Measurements from ENCODE around the gene TGM1.
A peak's percentile ranks its signal among the peaks of the same experiment; 100 is the strongest.

The TGM1 gene

GRCh38 chr14:24262821-24263733, at the start of gene TGM1:
TSS of gene TGM1 (minus strand) at chr14:24263177. CDS start at chr14:24262352, 825 bp downstream.
- no peak for DNase-seq

DNA sequence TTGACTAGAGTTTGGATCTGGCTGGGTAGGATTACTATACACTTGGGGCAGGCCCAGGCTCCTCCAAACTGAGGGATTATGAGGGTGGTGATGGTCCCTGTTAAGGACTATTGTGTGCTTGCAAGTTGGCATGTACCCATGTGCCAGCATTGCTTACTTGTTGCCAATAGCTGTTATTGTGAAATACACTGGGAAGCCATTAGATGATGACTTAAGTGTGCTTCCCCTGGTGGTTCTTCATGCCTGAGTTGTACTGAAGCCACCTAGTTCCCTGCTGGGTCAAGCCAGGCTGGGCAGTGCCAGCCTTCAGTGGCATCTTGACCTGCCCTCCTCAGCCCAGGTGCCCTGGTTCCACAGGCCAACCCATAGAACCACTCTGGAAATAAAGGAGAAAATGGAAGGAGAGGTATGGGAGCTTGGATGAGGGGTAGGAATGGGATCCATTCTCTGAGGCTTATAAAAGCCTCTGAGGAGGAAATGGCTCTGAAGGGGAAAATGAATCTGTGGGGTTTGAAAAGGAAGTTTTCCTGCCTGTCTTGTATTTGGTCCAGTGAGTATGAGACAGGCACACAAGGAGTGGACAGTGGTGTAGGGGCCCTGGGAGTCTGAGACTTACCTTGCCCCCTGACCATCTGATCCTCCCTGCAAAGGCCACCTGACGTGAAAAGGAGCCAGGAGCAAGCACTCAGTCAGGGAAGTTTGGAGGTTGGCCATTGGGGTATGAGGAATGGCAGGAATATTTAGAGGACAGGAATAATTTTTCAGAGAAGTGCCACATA, 49.0 kb upstream of the TGM1 start:
- DNase-seq = no peak

- DNase-seq = no peak
Measured at GRCh38 chr14:24310646-24311604, 47.9 kb upstream of the TGM1 start, which contains the start of gene LTB4R. TSS of gene LTB4R (plus strand) at chr14:24311502. CDS start at chr14:24315652, 4,150 bp downstream.

DNA sequence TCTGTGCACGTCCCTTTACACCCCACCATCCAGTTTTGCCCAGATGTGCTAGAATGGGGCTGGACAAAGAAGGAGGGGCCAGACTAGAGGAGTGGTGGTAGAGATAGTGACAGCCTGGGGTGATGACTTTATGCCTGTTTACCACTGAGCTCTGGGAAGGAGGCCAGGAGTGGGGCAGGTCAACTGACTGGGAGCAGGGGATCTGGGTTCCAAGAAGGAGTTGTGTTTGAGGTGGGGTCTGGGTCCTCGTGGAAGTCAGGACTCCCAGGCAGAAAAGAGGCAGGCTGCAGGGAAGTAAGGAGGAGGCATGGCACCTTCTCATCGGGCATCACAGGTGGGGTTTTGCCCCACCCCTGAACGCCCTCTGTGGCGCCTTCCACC, 47.3 kb upstream of the TGM1 start:
- DNase-seq = no peak

DNA sequence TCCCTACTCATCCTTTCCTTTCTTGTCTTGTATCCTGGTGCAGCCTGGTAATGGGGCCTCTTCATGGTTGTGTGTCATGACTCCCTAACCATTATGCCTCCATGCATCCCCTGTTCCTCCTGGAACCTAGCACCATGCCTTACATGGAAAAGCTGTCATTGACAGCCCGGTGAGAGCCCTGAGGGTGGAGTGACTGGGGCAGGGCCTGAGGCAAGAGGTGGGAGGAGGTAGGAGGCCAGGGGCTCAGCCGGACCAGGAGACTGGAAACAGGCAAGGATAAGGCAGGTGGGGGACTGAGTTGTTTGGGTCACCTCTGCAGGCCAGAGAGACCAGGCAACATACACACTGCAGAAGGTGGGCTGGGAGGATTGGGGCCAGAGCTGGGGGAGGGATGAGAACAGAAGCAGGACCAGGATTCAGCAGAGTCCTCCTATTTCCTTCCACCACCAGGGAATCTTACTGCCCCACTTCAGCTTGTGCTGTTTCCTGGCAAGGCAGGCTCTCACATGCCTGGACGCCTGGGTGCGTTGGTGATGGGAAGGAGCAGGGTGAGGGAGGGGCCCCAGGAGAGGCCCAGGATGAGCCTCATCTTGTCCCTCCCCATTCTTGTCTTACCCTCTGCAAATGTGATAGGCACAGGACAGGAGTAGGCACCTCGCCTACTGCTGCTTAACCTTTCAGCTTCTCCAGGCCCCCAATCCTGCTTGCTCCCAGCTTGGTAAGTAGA, 46.7 kb upstream of the TGM1 start, which contains the start of gene LTB4R2:
TSS of gene LTB4R2 (plus strand) at position 603 of the 727 bp plus-strand sequence. CDS start 525 bp downstream, outside the sequence.
- DNase-seq = no peak

DNA sequence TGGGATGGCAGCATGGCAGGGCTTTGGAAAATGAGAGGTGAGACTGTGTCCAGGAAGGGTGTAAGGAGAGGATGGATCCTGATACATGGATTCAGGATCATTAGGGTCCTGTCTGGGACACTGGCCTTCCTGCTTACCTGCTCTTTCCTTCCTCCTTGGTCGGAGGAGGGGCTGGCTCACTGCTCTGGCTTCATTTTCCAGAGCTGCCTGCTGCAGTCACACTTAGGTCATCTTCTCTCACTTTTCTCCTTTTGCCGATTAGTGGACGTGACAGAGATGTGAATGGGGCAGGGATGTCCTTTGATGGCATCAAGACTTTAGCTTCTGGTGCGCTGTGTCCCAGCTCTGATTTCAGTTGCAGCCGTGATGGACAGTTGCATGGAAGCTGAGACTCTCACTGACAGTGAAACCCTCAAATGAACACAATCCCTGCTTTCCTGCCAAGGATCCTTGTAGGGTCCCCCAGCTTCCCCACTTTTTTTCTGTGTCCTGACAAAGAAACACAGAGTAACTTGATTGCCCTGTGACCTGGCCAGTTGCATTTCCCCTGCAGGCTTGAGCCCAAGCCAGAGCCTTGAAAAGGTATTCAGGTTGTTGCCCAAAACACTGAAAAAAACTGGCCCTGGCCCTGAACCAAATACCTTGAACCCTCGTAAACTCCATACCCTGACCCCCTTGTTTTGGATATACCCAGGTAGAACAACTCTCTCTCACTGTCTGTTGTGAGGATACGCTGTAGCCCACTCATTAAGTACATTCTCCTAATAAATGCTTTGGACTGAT, 45.6 kb upstream of the TGM1 start:
- no peak for DNase-seq

GRCh38 chr14:24307575-24308341, 44.8 kb upstream of the TGM1 start, which contains the start of gene CIDEB:
TSS of gene CIDEB (minus strand) at chr14:24307977. CDS start at chr14:24307858, 119 bp downstream.
- peak; percentile 51 for DNase-seq

- DNase-seq = no peak
Measured at GRCh38 chr14:24307156-24307574, 44.2 kb upstream of the TGM1 start.

DNA sequence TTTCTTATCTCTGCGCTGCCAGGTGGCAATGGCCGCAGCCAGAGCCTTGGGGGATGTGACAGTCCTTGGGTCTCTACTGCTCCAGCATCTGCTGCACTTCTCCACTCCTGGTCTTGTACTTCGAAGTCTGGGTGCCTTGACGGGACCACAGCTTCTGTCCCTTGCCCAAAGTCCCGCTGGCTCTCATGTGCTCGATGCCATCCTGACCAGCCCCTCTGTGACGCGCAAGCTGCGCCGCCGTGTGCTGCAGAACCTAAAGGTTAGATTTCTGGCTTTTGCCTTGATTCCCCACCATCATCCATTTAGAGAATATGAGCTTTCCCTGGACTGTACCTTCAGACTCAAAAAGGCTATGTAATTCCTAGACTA, 41.0 kb upstream of the TGM1 start:
- no peak for DNase-seq

- DNase-seq = no peak
Measured at GRCh38 chr14:24300326-24300980, 37.5 kb upstream of the TGM1 start.

DNA sequence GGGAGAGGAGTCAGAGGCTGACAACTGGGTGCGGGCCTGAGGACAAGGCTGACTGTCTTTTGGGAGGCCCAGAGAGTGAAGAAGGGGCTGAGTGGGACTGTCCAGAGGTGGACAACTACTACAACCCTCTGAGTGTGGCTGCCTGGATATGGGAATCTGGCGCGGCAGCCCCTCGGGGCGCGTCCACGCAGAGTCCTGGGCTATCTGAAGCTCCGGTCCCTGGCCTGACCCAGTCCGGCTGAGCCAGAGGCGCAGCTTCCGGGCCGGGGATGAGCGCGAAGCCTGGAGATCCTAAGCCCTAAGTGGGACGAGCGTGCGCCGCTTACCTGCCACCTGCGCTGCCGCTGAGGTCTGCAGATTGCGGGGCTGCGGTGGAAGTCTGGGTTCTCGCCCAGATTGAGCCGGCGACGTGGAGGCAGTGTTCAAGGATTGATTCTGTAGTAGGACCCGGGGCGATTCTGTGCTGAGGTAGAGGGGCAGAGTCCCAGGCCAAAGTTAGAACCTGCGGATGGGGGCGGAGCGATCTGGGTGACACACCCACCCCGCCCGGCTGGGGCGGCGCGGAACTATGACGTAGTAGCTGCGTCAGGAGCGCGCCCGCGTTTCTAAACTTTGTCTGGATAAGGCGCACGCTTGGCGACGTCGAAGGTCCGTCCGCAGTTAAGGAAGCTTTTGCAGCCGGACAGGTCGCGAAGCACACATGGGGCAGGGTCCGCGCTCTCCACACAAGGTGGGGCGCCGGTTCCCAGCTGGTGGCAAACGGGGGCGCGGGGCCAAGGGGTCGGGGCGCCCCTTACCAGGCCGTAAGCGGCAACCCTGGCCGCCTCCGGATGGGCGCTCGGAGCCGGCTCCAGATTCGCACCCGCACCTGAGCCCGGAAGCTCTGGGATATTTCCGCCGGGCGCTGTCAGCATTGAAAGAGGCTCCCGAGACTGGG, 36.5 kb upstream of the TGM1 start, which contains the start of the genes DHRS1 and NOP9:
TSS of gene DHRS1 (minus strand) at position 526 of the 937 bp plus-strand sequence. CDS start 674 bp downstream, outside the sequence.
TSS of gene NOP9 (plus strand) at position 596 of the 937 bp plus-strand sequence. CDS start at position 701, 105 bp downstream.
- DNase-seq = peak; percentile 64

DNA sequence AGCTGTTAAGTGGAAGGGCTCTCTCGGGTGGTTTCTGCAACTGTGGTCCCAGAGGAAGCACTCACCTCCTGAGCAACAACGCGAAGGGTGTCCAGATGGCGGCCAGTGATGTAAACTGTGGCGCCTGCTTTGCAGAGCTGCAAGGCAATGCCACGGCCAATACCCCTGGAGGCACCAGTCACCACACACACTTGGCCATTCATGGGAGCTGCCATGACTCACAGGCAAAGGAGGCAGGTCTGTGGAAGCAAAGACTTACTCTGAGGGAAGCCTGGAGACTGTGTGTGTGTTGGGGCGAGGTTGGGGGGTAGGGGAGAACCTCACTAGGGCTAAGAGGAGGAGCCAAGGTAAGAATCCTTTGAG, 35.9 kb upstream of the TGM1 start:
- DNase-seq = no peak

DNA sequence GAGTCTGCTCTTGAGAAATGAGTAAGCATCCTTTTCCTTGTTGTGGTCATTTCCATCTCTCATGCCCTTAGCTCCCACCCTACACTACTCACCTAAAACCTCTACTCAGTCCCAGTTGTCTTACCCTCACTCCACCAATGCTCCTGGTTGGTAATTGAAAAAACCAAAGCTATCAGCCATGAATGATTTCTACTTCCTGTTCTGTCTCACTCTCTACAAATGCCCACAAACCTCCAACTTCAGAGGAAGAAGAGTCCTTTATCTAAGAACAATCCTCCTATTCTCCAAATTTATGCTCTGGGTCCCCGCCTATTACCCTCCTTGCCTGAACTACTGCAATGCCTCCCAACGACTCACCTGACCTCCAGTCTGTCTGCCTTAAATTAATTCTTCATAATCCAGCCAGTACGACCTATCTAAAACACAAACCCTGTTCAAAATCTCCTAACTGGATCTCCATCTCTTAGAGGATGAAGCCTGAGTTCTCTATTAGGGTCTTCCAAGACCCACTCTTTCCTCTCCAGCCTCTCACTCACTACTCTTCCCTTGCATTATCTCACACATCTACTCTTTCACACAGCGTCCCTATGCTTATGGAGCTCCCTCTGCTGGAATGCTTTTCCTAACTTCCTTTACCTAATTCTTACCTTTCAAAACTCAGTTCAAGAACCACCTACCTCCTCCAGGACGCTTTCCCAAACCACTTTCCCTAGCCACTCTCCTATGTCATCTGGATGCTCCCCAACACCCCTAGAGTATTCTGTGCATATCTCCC, 34.4 kb upstream of the TGM1 start:
- DNase-seq = peak; percentile 70

DNA sequence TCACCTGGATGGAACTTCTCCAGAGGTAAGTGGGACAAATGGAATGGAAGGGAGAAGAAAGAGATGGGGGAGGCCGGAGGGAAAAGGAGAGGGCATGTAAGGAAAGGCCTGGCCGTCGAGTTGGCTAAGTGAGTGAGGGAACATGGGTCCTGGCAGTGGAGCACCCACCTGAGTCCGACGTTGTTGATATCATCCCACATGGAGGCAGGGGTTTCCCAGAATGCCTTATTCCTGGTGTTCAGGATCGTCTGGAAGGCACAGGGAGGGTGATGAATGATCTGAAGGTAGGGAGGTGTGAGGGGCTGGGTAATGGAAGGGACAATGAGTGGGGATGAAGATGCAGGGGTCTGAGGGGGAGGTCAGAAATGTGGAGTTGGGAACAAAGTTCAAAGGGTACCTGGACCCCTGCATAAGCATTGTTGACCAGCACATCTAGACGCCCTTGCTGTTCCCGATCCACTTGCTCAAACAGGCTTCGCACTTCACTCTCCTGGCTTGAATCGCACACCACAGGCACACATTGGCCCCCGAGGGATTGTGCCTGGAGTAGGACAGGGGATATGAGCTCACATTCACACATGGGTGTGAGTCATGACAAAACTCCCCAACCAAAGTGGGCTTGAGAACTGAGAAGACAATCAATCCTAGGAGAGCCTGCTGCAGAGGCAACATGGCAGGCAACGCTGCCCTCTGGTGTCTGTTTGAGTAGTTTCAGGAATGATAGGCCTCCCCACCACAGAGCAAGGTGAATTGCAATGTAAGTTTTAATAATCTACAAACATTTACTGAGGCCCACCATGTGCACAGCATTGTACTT, 33.6 kb upstream of the TGM1 start:
- DNase-seq = peak; percentile 82

GRCh38 chr14:24293525-24293924, 30.5 kb upstream of the TGM1 start:
- no peak for DNase-seq

DNA sequence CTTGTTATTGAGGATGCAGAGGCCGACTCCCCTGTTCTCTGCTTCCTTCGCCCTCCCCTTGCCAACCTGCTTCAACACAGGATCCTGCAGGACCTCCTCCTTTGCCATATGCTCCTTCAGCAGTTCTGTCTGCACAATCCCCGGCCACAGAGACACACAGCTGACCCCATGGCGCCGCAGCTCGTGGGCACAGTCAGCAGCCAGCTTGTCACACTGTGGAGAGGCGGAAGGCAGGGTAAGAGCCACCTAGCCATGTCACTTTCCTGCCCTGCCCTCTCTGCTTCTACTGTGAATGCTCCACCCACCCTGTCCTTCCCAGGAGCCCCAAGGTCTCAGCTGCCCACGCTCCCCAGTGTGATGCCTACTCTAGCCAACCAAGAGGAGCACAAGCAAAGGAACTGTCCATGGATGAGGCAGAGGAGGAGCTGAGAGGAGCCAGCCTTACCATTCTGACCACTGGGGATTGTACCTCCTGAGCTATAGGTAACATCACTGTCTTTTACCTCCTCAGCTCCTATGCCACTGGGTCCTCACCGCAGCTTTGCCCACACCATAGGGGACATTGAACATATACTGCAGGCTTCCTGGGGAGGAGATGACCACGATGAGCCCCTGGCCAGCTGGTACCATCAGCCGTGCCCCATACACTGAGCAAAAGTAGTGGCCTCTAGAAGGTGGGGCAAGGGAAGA, 29.3 kb upstream of the TGM1 start:
- DNase-seq = no peak
